Chondrocyte (in vitro differentiated cells): ENCODE data around the gene UBE2H. TPM values are rescaled to one million over a fixed set of nuclear protein-coding genes. Genes with fewer than 3 reads are reported as not detected.

Experiments used
- DNase-seq: peaks from one replicate; pipeline ENCODE4 v3.0.0; 2021; ENCODE audit warnings: mixed read lengths, low spot score
- H3K27ac Mint-ChIP-seq: one replicate; pipeline ENCODE4 v1.8.0; 2021; ENCODE audit warnings: mild to moderate bottlenecking, moderate library complexity, mixed read lengths; ENCODE audit not compliant: unreplicated experiment
- H3K27me3 Mint-ChIP-seq: 2 replicates; pipeline ENCODE4 v1.8.0; 2021; ENCODE audit warnings: low read depth, mixed read lengths
- H3K36me3 Mint-ChIP-seq: 2 replicates; pipeline ENCODE4 v1.8.0; 2021; ENCODE audit warnings: low read depth, mixed read lengths
- H3K4me1 Mint-ChIP-seq: 2 replicates; pipeline ENCODE4 v1.8.0; 2021; ENCODE audit warnings: low read depth, mild to moderate bottlenecking, mixed read lengths
- H3K4me3 Mint-ChIP-seq: one replicate; pipeline ENCODE4 v1.8.0; 2021; ENCODE audit warnings: mild to moderate bottlenecking, moderate library complexity, mixed read lengths; ENCODE audit not compliant: unreplicated experiment
- H3K9me3 Mint-ChIP-seq: 2 replicates; pipeline ENCODE4 v1.8.0; 2021; ENCODE audit warnings: low read depth, mixed read lengths
- CTCF ChIP-seq: fragments of 200-600 bp; sonication (generic); IDR thresholded peaks from 2 replicates; pipeline ENCODE4 v1.5.0; 2021; ENCODE audit warnings: antibody characterized with exemption, mild to moderate bottlenecking, moderate library complexity
- total RNA-seq: library from RNA; stranded (reverse); gene quantifications from 3 replicates; pipeline ENCODE4 v1.2.1, GENCODE V29; 2021

Gene UBE2H
- total RNA-seq, 1 donor from 2014 or later, result 167 TPM

GRCh38 chr7:129781928-129782817 lies 170.6 kb downstream of the UBE2H start:
- peaks cover 4% of the 10 kb centered on the region for H3K36me3 Mint-ChIP-seq
- no peak overlapping the region for H3K27ac Mint-ChIP-seq
- no peak for TF ChIP-seq CTCF
- no peak overlapping the region for H3K4me3 Mint-ChIP-seq
- H3K27me3 Mint-ChIP-seq, result peaks cover 64% of the 10 kb centered on the region
- H3K9me3 Mint-ChIP-seq, result no peaks in the 10 kb centered on the region
- H3K4me1 Mint-ChIP-seq, result peaks cover 31% of the 10 kb centered on the region
- no peak for DNase-seq

- Mint-ChIP-seq H3K27me3 (peaks cover 59% of the 10 kb centered on the region), H3K36me3 (peaks cover 4% of the 10 kb centered on the region), H3K27ac (no peak overlapping the region), H3K9me3 (no peaks in the 10 kb centered on the region), H3K4me1 (peaks cover 31% of the 10 kb centered on the region), H3K4me3 (no peak overlapping the region)
- no peak for DNase-seq
- no peak for TF ChIP-seq CTCF
Measured at GRCh38 chr7:129780974-129781927, 171.5 kb downstream of the UBE2H start.

Other genes starting within 250 kb of the UBE2H start
- gene ZC3HC1, start 98.4 kb upstream of the UBE2H start, total RNA-seq, result 12.0 to 15.9 TPM (median 14.7 TPM) in 3 replicates
- 28.0 to 32.2 TPM (median 28.0 TPM) in 3 replicates for gene KLHDC10, start 117.6 kb upstream of the UBE2H start, total RNA-seq